ENCODE results near the gene HHLA2.

DNA sequence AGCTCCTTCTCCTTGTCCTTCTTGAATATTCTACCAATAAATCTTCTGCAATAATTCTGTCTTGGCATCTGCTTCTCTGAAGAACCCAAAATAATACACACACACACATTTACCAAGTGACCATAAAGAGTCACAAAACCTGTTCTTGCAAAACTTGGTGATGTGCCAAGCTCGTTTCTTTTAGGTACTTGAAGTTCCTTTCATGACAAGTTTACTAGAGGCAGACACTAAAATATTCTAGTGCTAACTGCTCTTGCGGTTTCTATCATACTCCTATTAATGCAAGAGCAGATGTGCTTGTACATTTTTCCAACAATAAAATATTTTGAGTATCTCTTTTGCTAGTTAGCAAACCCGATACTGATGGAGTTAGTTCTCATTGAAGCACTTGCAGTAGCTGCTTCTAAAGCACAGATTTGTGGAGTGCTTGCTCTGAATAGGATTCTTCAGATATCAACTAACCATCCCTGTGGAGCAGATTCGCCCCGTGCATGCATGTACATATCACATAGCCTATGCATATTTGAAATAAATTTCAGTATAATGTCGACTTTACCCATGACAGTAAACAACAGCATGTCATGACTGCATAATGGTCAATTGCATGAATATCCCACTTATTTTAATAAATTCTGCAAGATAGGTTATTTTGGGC, 23.2 kb downstream of the HHLA2 start:
- TF ChIP-seq, protein P1, sequence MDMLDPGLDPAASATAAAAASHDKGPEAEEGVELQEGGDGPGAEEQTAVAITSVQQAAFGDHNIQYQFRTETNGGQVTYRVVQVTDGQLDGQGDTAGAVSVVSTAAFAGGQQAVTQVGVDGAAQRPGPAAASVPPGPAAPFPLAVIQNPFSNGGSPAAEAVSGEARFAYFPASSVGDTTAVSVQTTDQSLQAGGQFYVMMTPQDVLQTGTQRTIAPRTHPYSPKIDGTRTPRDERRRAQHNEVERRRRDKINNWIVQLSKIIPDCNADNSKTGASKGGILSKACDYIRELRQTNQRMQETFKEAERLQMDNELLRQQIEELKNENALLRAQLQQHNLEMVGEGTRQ (CRISPR knock-in tag; IDR thresholded peaks at IDR 0.05) = no peak
- TF ChIP-seq GABPB1 (CRISPR knock-in tag; IDR thresholded peaks at IDR 0.05) = no peak
- TF ChIP-seq, protein P2, sequence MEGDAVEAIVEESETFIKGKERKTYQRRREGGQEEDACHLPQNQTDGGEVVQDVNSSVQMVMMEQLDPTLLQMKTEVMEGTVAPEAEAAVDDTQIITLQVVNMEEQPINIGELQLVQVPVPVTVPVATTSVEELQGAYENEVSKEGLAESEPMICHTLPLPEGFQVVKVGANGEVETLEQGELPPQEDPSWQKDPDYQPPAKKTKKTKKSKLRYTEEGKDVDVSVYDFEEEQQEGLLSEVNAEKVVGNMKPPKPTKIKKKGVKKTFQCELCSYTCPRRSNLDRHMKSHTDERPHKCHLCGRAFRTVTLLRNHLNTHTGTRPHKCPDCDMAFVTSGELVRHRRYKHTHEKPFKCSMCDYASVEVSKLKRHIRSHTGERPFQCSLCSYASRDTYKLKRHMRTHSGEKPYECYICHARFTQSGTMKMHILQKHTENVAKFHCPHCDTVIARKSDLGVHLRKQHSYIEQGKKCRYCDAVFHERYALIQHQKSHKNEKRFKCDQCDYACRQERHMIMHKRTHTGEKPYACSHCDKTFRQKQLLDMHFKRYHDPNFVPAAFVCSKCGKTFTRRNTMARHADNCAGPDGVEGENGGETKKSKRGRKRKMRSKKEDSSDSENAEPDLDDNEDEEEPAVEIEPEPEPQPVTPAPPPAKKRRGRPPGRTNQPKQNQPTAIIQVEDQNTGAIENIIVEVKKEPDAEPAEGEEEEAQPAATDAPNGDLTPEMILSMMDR (IDR thresholded peaks at IDR 0.05) = no peak
- TF ChIP-seq NR2C2 (CRISPR knock-in tag; IDR thresholded peaks at IDR 0.05) = no peak
- TF ChIP-seq, protein P3, sequence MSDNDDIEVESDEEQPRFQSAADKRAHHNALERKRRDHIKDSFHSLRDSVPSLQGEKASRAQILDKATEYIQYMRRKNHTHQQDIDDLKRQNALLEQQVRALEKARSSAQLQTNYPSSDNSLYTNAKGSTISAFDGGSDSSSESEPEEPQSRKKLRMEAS (CRISPR knock-in tag; IDR thresholded peaks at IDR 0.05) = no peak
- TF ChIP-seq TEAD4 (CRISPR knock-in tag; IDR thresholded peaks at IDR 0.05) = no peak

Data from WTC11 (cell line).